T-helper 2 cell treated with Interferon-gamma antibody and Interleukin-4, amounts not matched to agents 5 μg/mL and 100 μg/mL, for 36 hours (primary cell): ENCODE results near the gene ZNF578.
"Not testable (repeated sequence)": the region's sequence is repeated elsewhere in the genome, so short reads cannot be mapped to it uniquely, and the experiment has no call there.

Source experiments
- DNase-seq: peaks from one replicate; pipeline ENCODE4 v3.0.0; 2021; ENCODE audit warnings: low spot score
- H3K27ac Mint-ChIP-seq: one replicate; pipeline ENCODE4 v1.8.0; 2021; ENCODE audit warnings: mild to moderate bottlenecking, mixed read lengths
- H3K27me3 Mint-ChIP-seq: one replicate; pipeline ENCODE4 v1.8.0; 2021; ENCODE audit warnings: low read depth, mixed read lengths
- H3K36me3 Mint-ChIP-seq: one replicate; pipeline ENCODE4 v1.8.0; 2021; ENCODE audit warnings: low read depth, mixed read lengths
- H3K4me1 Mint-ChIP-seq: one replicate; pipeline ENCODE4 v1.8.0; 2021; ENCODE audit warnings: low read depth, mixed read lengths
- H3K4me3 Mint-ChIP-seq: one replicate; pipeline ENCODE4 v1.8.0; 2022; ENCODE audit warnings: mild to moderate bottlenecking, moderate library complexity, mixed read lengths
- H3K9me3 Mint-ChIP-seq: one replicate; pipeline ENCODE4 v1.8.0; 2021; ENCODE audit warnings: mixed read lengths

ZNF578 gene

DNA sequence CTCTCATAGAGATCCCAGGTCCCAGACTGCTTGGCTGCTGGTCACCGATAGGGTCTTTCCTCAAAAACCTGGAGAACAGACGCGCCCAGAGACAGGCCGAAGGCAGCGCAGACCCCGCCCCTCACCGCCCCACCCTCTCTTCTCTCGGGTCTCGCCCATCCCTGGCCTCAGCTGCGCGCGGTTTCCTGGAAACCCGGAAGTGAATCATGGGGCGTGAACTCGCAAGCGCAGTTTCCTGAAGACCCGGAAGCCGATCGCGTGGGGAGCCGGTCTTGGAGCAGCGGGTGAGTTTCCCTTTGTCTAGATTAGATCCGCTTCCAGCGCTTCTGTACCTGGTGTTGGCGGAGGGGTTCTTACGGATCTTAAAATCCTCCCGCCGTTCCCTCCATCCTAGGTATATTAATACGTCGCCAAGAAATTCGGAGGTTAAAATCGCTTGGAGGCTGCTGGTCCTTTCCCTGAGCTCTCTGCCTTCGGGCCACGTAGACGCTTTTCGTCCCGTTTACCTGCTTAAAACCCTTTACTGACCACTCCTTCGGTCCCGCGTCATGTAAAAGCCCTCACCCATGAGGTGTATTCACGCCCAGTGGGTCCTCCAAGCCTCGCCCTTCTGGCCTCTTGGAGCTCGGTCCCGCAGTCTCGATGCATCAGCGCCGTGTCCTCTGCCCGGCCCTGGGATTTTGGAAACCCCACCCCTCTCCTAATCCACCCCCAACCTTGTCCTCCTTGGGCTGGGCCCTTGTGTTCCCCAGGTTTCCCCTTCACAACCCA lies at the start of gene ZNF578:
ZNF578 (plus strand) TSS at position 230 of the 771 bp plus-strand sequence. CDS start 48,293 bp downstream, outside the sequence.
- peak within 1 kb of the TSS; percentile 26 for H3K27ac Mint-ChIP-seq
- H3K27me3 Mint-ChIP-seq: no peaks in the 10 kb centered on the region
- H3K36me3 Mint-ChIP-seq: peaks cover 11% of the 10 kb centered on the region
- H3K9me3 Mint-ChIP-seq: peaks cover 67% of the 10 kb centered on the region
- DNase-seq: peak; percentile 24
- peak within 1 kb of the TSS; percentile 67 for H3K4me3 Mint-ChIP-seq
- no peaks in the 10 kb centered on the region for H3K4me1 Mint-ChIP-seq

DNA sequence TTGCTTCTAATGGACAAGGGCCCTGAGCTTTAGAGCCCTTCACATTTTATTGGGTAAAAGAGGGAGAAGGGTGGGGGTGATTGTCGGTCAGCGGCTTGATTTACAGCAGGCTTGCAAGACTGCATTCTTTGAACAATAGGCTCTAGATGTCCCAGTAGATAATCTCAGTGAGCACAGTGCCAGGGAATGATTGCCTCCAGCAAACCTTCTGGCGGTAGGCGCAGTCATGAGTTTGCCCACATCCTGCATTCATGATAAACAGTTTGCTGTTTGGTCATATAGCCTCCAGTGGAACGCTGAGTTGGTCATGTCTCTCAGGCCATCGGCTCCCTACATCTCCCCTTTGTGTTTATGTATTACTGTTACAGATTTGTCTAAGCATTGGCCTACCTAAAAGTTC lies 43.1 kb upstream of the ZNF578 start:
- H3K27me3 Mint-ChIP-seq: no peaks in the 10 kb centered on the region
- H3K9me3 Mint-ChIP-seq: peaks cover 74% of the 10 kb centered on the region
- no peak for DNase-seq
- no peak overlapping the region for H3K27ac Mint-ChIP-seq
- peaks cover 24% of the 10 kb centered on the region for H3K36me3 Mint-ChIP-seq
- no peaks in the 10 kb centered on the region for H3K4me1 Mint-ChIP-seq
- H3K4me3 Mint-ChIP-seq: no peak overlapping the region

DNA sequence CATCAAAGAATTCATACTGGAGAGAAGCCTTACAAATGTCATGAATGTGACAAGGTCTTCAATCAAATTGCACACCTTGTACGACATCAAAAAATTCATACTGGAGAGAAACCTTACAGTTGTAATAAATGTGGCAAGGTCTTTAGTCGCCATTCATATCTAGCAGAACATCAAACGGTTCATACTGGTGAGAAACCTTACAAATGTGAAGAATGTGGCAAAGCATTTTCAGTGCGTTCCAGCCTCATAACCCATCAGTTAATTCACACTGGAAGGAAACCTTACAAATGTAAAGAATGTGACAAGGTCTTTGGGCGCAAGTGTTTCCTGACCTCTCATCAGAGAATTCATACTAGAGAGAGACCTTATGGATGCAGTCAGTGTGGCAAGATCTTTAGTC lies 37.6 kb upstream of the ZNF578 start:
- H3K36me3 Mint-ChIP-seq: peaks cover 2% of the 10 kb centered on the region
- DNase-seq: no peak
- H3K4me1 Mint-ChIP-seq: no peaks in the 10 kb centered on the region
- no peak overlapping the region for H3K4me3 Mint-ChIP-seq
- no peak overlapping the region for H3K27ac Mint-ChIP-seq
- no peaks in the 10 kb centered on the region for H3K27me3 Mint-ChIP-seq
- peaks cover 73% of the 10 kb centered on the region for H3K9me3 Mint-ChIP-seq

DNA sequence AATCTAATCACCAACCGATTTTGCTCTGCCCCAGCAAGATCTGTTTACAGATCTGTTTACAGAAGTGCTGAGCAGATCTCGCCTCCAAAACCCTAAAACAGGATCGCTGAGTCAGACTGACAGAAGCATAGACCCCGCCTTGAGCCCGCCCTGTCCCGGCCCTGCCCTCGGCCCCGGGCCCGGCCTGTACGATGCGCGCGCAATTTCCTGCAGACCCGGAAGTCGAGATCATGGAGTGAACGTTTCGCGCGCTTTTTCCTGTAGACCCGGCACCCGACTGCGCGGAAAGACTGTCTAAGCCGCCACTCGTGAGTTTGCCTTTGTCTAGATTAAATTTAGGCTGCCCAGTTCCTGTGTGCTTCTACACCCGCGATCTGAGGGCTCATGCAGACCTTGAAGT lies 24.4 kb upstream of the ZNF578 start, which contains the start of gene ZNF534:
ZNF534 (plus strand) TSS at position 212 of the 400 bp plus-strand sequence. CDS start 2,327 bp downstream, outside the sequence.
- H3K9me3 Mint-ChIP-seq: peaks cover 60% of the 10 kb centered on the region
- H3K27ac Mint-ChIP-seq: no peak within 1 kb of the TSS
- H3K4me3 Mint-ChIP-seq: no peak within 1 kb of the TSS
- no peaks in the 10 kb centered on the region for H3K4me1 Mint-ChIP-seq
- H3K36me3 Mint-ChIP-seq: no peaks in the 10 kb centered on the region
- no peaks in the 10 kb centered on the region for H3K27me3 Mint-ChIP-seq
- no peak for DNase-seq

DNA sequence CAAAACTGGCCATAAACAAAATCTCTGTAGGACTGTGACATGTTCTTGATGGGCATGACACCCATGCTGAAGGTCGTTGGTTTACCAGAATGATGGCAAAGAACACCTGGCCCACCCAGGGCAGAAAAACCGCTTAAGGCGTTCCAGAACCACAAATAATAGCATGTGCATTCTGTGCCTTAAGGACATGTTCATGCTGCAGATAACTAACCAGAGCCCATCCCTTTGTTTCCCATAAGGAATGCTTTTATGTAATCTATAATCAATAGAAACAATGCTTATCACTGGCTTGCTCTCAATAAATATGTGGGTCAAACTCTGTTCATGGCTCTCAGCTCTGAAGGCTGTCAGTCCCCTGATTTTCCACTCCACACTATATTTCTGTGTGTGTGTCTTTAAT lies 11.2 kb upstream of the ZNF578 start:
- Mint-ChIP-seq H3K9me3 (peaks cover 66% of the 10 kb centered on the region), H3K4me3 (no peak overlapping the region), H3K4me1 (no peaks in the 10 kb centered on the region), H3K36me3 (peaks cover 2% of the 10 kb centered on the region), H3K27me3 (no peaks in the 10 kb centered on the region), H3K27ac (no peak overlapping the region)
- no peak for DNase-seq

DNA sequence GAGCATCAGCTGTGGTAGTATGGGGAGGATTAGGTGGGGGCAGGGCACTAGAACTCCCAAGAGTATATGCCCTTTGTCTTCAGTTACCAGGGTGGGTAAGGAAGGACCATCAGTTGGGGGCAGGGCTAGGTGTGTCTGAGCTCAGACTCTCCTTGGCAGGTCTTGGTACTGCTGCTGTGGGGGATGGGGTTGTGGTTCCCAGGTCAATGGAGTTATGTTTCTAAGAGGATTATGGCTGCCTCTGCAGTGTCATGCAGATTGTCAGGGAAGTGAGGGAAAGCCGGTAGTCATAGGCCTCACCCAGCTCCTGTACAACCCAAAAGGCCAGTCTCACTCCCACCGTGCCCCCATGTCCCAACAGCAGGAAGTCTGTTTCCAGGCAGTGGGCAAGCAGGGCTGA lies 8.8 kb upstream of the ZNF578 start:
- no peaks in the 10 kb centered on the region for H3K27me3 Mint-ChIP-seq
- H3K36me3 Mint-ChIP-seq: peaks cover 2% of the 10 kb centered on the region
- DNase-seq: no peak
- no peak overlapping the region for H3K4me3 Mint-ChIP-seq
- peaks cover 71% of the 10 kb centered on the region for H3K9me3 Mint-ChIP-seq
- no peak overlapping the region for H3K27ac Mint-ChIP-seq
- no peaks in the 10 kb centered on the region for H3K4me1 Mint-ChIP-seq

DNA sequence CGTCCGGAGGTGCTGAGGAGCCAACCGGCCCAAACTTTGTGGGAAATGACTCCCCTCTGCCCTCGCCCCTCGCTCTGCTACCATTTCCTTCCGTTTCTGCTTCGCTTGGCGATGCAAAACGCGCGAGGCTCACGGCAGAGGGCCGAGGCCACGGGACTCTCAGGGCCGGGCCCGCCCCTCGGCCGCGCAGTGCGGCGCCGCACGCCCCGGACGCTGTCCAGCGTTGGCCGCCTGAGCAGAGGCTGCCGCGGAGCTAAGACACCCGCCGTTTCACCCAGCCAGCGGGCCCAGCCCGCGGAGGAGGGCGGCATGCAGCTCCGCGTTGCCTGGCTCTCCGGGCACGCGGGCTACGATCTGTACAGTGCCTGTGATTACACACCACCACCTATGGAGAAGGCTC lies 2.1 kb upstream of the ZNF578 start:
- peaks cover 67% of the 10 kb centered on the region for H3K9me3 Mint-ChIP-seq
- no peaks in the 10 kb centered on the region for H3K27me3 Mint-ChIP-seq
- no peak overlapping the region for H3K4me3 Mint-ChIP-seq
- H3K36me3 Mint-ChIP-seq: peaks cover 11% of the 10 kb centered on the region
- no peak overlapping the region for H3K27ac Mint-ChIP-seq
- H3K4me1 Mint-ChIP-seq: no peaks in the 10 kb centered on the region
- no peak for DNase-seq

DNA sequence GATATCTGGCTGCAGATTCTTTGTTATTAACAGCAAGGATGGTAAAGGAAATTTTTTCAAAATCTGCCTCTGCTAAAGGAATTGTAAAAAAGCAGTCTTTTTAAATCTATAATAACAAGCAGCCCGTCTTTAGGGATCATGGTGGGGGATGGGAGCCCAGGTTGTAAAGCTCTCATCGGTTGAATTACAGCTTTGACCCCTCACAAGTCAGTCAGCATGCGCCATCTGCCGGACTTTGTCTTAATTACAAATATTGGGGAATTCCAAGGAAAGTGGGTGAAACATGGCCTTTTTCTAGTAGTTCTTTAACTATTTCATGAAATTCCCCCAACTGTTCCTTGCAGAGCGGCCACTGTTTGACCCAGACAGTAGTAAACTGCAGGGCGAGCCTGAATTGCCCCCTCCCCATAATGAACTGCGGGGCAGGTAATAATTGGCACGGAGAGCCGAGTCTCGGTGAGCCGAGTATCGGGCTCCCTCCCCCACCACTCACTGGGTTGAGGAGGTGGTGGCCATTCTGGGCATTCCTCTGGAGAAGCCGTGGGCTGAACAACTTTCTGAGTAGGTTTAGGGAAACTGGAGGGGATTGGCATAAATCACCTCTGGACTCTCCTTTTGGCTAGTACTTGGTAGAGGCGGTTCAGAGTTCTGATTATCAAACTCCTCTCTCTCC lies 11.6 kb downstream of the ZNF578 start:
- H3K4me1 Mint-ChIP-seq: no peaks in the 10 kb centered on the region
- no peaks in the 10 kb centered on the region for H3K27me3 Mint-ChIP-seq
- no peaks in the 10 kb centered on the region for H3K36me3 Mint-ChIP-seq
- no peak overlapping the region for H3K27ac Mint-ChIP-seq
- no peak overlapping the region for H3K4me3 Mint-ChIP-seq
- DNase-seq: no peak
- peaks cover 73% of the 10 kb centered on the region for H3K9me3 Mint-ChIP-seq

DNA sequence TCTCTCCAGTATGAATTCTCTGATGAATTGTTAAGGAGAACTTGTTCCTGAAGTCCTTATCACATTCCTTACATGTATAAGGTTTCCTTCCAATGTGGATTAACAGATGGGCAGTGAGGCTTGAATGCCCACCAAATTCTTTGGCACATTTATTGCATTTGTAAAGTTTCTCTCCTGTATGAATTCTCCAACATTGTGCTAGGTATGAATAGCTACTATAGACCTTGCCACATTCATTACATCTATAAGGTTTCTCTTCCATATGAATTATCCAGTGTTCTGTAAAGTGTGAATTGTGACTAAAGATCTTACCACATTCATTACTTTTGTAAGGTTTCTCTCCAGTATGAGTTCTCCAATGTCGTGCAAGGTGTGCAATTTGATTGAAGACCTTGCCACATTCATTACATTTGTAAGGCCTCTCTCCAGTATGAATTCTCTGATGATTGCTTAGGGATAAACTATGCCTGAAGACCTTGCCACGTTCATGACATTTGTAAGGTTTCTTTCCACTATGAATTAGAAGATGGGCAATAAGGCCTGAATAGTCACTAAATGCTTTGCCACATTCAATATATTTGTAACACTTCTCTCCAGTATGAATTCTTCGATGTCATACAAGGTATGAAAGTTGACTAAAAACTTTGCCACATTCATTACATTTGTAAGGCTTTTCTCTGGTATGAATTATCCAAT lies 20.4 kb downstream of the ZNF578 start:
- no peak overlapping the region for H3K27ac Mint-ChIP-seq
- peaks cover 10% of the 10 kb centered on the region for H3K36me3 Mint-ChIP-seq
- DNase-seq: no peak
- no peaks in the 10 kb centered on the region for H3K27me3 Mint-ChIP-seq
- H3K4me3 Mint-ChIP-seq: no peak overlapping the region
- no peaks in the 10 kb centered on the region for H3K4me1 Mint-ChIP-seq
- H3K9me3 Mint-ChIP-seq: peaks cover 85% of the 10 kb centered on the region

DNA sequence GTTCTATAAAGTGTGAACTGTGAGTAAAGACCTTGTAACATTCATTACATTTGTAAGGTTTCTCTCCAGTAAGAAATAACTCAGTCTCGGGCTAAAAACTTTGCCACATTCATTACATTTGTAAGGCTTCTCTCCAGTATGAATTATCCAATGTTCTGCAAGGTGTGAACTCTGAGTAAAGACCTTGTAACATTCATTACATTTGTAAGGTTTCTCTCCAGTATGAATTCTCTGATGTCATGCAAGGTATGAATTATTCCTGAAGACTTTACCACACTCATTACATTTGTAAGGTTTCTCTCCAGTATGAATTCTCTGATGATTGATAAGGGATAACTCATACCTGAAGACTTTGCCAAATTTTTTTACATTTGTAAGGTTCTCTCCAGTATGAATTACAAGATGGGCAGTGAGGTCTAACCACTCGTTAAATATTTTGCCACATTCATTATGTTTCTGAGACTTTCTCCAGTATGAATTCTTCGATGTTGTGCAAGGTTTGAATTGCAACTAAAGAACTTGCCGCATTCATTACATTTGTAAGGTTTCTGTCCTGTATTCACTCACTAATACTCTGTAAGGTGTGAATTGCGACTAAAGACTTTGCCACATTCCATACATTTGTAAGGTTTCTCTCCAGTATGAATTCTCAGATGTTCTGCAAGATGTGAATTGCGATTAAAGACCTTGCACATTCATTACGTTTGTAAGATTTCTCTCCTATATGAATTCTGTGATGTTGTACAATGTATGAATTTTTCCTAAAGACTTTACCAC lies 21.2 kb downstream of the ZNF578 start:
- no peak overlapping the region for H3K27ac Mint-ChIP-seq
- peaks cover 82% of the 10 kb centered on the region for H3K9me3 Mint-ChIP-seq
- H3K4me3 Mint-ChIP-seq: no peak overlapping the region
- H3K27me3 Mint-ChIP-seq: no peaks in the 10 kb centered on the region
- peaks cover 10% of the 10 kb centered on the region for H3K36me3 Mint-ChIP-seq
- no peaks in the 10 kb centered on the region for H3K4me1 Mint-ChIP-seq
- no peak for DNase-seq

DNA sequence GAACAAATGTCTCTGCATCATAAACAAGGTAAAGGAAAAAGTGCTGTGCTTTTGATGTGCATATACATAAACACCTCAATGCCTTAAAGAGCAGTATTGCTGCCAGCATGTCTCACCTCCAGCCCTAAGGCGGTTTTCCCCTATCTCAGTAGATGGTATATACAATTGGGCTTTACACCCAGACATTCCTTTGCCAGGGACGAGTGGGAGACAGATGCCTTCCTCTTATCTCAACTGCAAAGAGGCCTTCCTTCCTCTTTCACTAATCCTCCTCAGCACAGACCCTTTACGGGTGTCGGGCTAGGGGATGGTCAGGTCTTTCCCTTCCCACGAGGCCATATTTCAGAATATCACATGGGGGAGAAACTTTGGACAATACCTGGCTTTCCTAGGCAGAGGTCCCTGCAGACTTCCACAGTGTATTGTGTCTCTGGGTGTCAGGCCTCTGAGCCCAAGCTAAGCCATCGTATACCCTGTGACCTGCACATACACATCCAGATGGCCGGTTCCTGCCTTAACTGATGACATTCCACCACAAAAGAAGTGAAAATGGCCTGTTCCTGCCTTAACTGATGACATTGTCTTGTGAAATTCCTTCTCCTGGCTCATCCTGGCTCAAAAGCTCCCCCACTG lies 30.9 kb downstream of the ZNF578 start:
- not testable (repeated sequence) for H3K27ac Mint-ChIP-seq, DNase-seq, H3K4me3 Mint-ChIP-seq, H3K4me1 Mint-ChIP-seq, H3K36me3 Mint-ChIP-seq, H3K27me3 Mint-ChIP-seq
- peaks cover 45% of the 10 kb centered on the region for H3K9me3 Mint-ChIP-seq

DNA sequence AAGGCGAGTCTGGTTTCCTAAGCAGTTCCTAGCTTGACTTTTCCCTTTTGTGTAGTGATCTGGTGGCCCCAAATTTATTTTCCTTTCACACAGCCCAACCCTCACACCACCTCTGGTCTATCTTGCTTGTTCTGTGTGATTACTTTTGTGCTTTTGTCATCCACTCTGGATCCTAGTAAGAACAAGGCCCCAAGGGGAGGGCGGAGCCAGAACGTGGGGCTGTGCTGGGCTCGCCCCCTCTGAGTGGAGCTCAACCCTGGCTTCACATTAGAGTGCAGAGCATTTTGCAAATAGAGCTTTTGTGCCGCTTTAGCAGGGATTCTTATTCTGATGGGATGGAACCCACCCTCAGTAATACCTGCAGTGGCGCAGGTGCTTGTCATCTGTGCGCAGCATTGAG lies 31.7 kb downstream of the ZNF578 start:
- H3K4me3 Mint-ChIP-seq, H3K36me3 Mint-ChIP-seq, DNase-seq: not testable (repeated sequence)

DNA sequence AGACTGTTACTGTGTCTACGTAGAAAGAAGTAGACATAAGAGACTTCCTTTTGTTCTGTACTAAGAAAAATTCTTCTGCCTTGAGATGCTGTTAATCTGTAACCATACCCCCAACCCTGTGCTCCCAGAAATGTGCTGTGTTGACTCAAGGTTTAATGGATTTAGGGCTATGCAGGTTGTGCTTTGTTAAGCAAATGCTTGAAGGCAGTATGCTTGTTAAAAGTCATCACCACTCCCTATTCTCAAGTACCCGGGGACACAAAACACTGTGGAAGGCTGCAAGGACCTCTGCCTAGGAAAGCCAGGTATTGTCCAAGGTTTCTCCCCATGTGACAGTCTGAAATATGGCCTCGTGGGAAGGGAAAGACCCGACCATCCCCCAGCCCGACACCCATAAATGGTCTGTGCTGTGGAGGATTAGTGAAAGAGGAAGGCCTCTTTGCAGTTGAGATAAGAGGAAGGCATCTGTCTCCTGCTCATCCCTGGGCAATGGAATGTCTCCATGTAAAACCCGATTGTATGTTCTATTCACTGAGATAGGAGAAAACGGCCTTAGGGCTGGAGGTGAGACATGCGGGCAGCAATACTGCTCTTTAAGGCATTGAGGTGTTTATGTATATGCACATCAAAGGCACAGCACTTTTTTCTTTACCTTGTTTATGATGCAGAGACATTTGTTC lies 32.3 kb downstream of the ZNF578 start:
- H3K4me1 Mint-ChIP-seq, DNase-seq, H3K27ac Mint-ChIP-seq, H3K27me3 Mint-ChIP-seq, H3K36me3 Mint-ChIP-seq, H3K4me3 Mint-ChIP-seq: not testable (repeated sequence)
- peaks cover 44% of the 10 kb centered on the region for H3K9me3 Mint-ChIP-seq

More for the DNA sequence above, 31.7 kb downstream of the ZNF578 start:
- not testable (repeated sequence) for H3K27ac Mint-ChIP-seq, H3K27me3 Mint-ChIP-seq, H3K4me1 Mint-ChIP-seq
- peaks cover 46% of the 10 kb centered on the region for H3K9me3 Mint-ChIP-seq
